Measurements from ENCODE around the gene CHPT1. TPM values are rescaled to one million over a fixed set of nuclear protein-coding genes. Genes with fewer than 3 reads are reported as not detected.

The CHPT1 gene
- total RNA-seq, 4 donors from 2014 or later: 94.5 to 177 (median 150) TPM

DNA sequence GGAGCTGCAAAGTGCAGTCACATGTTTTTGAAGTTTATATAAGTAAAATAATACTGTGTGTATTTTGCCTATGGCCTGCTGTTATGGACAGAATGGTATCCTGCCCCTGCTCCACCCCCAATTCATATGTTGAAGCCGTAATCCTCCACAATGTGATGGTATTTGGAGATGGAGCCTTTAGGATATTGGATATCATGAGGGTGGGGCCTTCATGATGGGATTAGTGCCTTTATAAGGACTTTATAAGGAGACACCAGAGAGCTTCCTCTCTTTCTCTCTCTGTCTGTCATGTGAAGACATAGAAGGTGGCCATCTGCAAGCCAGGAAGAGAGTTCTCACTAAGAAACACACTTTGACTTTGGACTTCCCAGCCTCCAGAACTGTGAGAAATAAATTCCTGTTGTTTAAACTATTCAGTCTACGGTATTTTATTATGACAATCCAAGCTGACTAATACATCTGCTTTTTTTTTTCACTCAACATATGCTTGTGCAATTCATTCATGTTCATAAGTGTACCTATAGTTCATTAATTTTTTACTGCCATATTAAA, 3.1 kb upstream of the CHPT1 start:
- no peak for TF ChIP-seq POLR2A (IDR thresholded peaks at IDR 0.05)
- TF ChIP-seq, protein P1, sequence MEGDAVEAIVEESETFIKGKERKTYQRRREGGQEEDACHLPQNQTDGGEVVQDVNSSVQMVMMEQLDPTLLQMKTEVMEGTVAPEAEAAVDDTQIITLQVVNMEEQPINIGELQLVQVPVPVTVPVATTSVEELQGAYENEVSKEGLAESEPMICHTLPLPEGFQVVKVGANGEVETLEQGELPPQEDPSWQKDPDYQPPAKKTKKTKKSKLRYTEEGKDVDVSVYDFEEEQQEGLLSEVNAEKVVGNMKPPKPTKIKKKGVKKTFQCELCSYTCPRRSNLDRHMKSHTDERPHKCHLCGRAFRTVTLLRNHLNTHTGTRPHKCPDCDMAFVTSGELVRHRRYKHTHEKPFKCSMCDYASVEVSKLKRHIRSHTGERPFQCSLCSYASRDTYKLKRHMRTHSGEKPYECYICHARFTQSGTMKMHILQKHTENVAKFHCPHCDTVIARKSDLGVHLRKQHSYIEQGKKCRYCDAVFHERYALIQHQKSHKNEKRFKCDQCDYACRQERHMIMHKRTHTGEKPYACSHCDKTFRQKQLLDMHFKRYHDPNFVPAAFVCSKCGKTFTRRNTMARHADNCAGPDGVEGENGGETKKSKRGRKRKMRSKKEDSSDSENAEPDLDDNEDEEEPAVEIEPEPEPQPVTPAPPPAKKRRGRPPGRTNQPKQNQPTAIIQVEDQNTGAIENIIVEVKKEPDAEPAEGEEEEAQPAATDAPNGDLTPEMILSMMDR (IDR thresholded peaks at IDR 0.05): no peak
- intact Hi-C loops (cut with DNase I): no loop called here
- no peaks in the 10 kb centered on the region for H3K27me3 ChIP-seq
- WGBS, 2 donors: 93 to 97% methylated on average over 2 of the region's 2 CpGs
- H3K4me1 ChIP-seq: peaks cover 10 to 14% of the 10 kb centered on the region in 2 donors
- no peak overlapping the region for H3K27ac ChIP-seq
- no peak overlapping the region for H3K4me3 ChIP-seq (replicated peaks in 1 of 3)
- H3K36me3 ChIP-seq: no peaks in the 10 kb centered on the region
- H3K9me3 ChIP-seq: no peaks in the 10 kb centered on the region
- DNase-seq: no peak

DNA sequence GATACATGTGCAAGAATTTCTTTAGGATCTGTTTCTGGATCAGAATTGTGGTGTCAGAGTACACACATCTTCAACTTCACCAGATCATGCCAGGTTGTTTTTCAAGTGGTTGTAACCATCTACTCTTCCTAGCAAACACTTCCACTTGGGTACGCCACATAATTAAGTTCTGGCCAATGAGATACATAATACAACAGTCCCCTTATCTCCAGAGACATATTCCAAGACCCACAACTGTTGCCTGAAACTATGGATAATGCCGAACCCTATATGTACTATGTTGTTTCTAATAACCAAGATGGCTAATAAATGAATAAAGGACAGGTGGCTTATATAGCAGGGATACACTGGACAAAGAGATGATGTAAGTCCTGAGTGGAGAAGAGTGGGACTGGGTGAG, 2.5 kb upstream of the CHPT1 start:
- intact Hi-C loops (cut with DNase I): no loop called here
- TF ChIP-seq POLR2A (IDR thresholded peaks at IDR 0.05): no peak
- TF ChIP-seq, protein P1 (IDR thresholded peaks at IDR 0.05): no peak
- WGBS, 2 donors: 96 to 97% methylated on average over 2 of the region's 2 CpGs
- no peak for DNase-seq
- no peak overlapping the region for H3K27ac ChIP-seq
- H3K27me3 ChIP-seq: no peaks in the 10 kb centered on the region
- no peak overlapping the region for H3K4me3 ChIP-seq (replicated peaks in 1 of 3)
- peaks cover 10 to 20% of the 10 kb centered on the region in 2 donors for H3K4me1 ChIP-seq
- H3K9me3 ChIP-seq: no peaks in the 10 kb centered on the region
- no peaks in the 10 kb centered on the region for H3K36me3 ChIP-seq

DNA sequence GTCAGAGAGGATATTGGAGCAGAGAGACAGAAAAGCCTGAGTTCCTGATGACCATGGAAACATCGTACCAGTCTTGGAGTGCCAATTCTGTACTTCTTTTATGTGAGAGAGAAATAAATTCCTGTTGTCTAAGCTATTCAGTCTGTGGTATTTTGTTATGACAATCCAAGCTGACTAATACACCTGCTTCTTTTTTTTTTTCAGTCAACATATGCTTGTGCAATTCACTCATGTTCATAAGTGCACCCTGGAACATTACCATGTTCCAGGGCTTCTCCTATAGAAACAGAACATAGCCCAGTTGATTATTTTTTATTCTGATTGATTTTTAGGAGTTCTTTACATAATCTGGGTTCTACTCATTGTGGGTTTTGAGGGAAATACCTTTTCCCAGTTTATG, 1.7 kb upstream of the CHPT1 start:
- H3K36me3 ChIP-seq: no peaks in the 10 kb centered on the region
- intact Hi-C loops (cut with DNase I): no loop called here

DNA sequence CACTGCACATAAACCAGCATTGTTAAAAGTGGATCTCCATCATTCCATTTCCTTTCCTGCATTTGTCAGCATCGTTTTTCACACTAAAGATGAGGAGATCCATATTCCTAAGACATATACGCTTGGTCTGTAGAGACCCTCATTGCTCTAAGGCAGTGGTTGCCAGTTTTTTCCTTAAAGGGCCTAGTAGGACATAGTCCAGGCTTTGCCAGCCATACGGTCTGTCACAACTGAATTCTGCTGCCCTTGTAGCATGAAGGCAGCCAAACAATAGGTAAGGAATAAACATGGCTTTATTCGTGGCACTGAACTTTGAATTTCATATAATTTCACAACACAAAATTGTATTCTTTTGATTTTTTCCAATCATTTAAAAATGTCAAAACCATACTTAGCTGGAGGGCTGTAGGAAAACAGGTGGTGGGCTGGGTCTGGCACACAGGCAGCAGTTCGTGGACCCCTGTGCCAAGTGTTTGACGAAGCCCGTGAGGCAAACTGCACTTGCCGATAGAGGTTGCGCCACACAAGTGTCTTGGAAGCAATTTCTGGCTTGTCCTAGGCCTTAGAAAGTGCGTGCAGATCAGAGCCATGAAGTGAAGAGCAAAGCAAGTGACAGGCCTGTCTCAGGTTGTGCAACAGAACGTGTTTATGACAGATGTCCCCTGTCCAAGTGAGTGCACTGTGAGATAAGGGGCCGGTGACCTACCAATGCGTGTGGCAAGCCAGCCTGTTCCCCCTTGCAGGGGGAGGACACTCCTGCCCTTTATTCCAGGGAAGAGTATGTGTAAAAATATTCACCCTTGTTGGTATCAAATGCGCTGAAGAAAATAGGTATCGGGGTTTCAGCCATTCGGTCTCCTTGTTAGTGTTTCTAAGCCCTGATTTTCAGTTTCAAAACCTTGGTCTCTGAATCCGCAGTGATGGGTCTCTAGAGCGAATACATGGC, 916 bp upstream of the CHPT1 start:
- intact Hi-C loops (cut with DNase I): no loop called here
- peak; percentile 45 to 48 for DNase-seq

More for the DNA sequence above, 1.7 kb upstream of the CHPT1 start:
- H3K4me1 ChIP-seq: peaks cover 10 to 25% of the 10 kb centered on the region in 2 donors
- 75 to 95% methylated on average over 1 of the region's 1 CpG for WGBS, 2 donors
- H3K9me3 ChIP-seq: no peaks in the 10 kb centered on the region
- no peak overlapping the region for H3K4me3 ChIP-seq (replicated peaks in 1 of 3)
- TF ChIP-seq POLR2A (IDR thresholded peaks at IDR 0.05): no peak
- TF ChIP-seq, protein P1 (IDR thresholded peaks at IDR 0.05): no peak
- no peaks in the 10 kb centered on the region for H3K27me3 ChIP-seq
- no peak for DNase-seq
- H3K27ac ChIP-seq: no peak overlapping the region

More for the DNA sequence above, 916 bp upstream of the CHPT1 start:
- 28 to 31% methylated on average over 18 of the region's 18 CpGs for WGBS, 2 donors
- no peaks in the 10 kb centered on the region for H3K36me3 ChIP-seq
- no peaks in the 10 kb centered on the region for H3K9me3 ChIP-seq
- TF ChIP-seq, protein P1 (IDR thresholded peaks at IDR 0.05): no peak
- peak in 1 of 2 donors; percentile 9 for TF ChIP-seq POLR2A (IDR thresholded peaks at IDR 0.05)
- peak overlapping the region; percentile 94 to 97 (median 96) for H3K27ac ChIP-seq
- peak overlapping the region; percentile 50 to 91 (median 51) for H3K4me3 ChIP-seq (replicated peaks in 1 of 3)
- no peaks in the 10 kb centered on the region for H3K27me3 ChIP-seq
- H3K4me1 ChIP-seq: peaks cover 16 to 34% of the 10 kb centered on the region in 2 donors
